PC-3 (cell line): ENCODE data around the gene DPH1.

Experiments used
- EZH2 ChIP-seq: fragments of 300-600 bp; sonication (generic); IDR thresholded peaks from one replicate; pipeline ENCODE4 v1.6.1; 2017; ENCODE audit warnings: antibody characterized with exemption, mild to moderate bottlenecking, low read length; ENCODE audit not compliant: unreplicated experiment
- EZH2phosphoT487 ChIP-seq: fragments of 300-600 bp; sonication (generic); IDR thresholded peaks from 2 replicates; pipeline ENCODE4 v1.6.1; 2018; ENCODE audit warnings: mild to moderate bottlenecking, antibody characterized with exemption, low read length, borderline replicate concordance
- TF ChIP-seq, protein P1 (sequence below): fragments of 300-600 bp; sonication (generic); conservative IDR thresholded peaks from 2 replicates; pipeline ENCODE4 v1.5.1; 2017; ENCODE audit warnings: antibody characterized with exemption, low read depth, mild to moderate bottlenecking, low read length

DNA sequence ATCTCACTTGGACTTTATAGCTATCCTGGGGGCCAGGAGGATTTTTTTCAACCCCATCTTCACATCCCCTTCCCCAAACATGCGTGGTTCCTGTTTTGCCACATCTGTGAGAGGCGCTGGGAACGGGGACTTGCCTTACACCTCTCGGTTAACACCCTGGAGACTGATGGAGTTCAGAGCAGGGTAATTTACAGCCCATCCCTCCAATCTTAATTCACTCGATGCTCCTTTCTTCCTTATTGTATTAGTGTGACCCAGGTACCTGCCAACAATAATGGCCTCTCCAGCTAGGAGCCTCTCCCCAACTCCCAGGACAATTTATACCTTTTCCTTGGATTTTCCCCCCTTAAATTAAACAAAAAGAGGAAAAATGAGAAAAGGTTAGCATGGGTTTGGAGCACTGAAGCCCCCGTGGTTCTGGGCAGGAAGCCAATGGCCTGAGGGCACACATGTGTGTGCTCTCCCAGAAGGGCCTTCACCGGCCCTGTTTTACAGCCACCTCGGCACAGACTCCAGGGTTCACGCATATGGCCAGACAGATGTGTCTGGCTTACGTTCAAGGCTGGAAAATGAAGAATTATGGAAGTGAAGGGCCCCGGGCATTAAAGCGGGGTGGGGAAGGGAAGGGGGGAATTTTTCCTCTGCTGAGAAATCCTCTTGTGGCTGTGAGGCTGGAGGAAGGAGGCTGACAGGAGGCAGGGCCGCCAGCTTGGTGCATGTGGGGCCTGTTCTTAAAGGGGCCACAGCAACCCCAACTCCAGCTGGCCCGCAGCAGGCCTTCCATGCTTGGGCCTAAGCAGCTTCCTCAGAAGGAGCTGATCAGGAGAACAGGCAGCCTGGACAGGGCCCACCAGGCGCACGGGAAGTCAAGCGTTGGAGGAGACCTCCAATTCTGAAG, 46.4 kb downstream of the DPH1 start:
- TF ChIP-seq, protein P1, sequence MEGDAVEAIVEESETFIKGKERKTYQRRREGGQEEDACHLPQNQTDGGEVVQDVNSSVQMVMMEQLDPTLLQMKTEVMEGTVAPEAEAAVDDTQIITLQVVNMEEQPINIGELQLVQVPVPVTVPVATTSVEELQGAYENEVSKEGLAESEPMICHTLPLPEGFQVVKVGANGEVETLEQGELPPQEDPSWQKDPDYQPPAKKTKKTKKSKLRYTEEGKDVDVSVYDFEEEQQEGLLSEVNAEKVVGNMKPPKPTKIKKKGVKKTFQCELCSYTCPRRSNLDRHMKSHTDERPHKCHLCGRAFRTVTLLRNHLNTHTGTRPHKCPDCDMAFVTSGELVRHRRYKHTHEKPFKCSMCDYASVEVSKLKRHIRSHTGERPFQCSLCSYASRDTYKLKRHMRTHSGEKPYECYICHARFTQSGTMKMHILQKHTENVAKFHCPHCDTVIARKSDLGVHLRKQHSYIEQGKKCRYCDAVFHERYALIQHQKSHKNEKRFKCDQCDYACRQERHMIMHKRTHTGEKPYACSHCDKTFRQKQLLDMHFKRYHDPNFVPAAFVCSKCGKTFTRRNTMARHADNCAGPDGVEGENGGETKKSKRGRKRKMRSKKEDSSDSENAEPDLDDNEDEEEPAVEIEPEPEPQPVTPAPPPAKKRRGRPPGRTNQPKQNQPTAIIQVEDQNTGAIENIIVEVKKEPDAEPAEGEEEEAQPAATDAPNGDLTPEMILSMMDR = no peak
- TF ChIP-seq EZH2 = no peak
- TF ChIP-seq EZH2phosphoT487 = no peak
